Measurements from ENCODE around the gene ATP2B1.

DNA sequence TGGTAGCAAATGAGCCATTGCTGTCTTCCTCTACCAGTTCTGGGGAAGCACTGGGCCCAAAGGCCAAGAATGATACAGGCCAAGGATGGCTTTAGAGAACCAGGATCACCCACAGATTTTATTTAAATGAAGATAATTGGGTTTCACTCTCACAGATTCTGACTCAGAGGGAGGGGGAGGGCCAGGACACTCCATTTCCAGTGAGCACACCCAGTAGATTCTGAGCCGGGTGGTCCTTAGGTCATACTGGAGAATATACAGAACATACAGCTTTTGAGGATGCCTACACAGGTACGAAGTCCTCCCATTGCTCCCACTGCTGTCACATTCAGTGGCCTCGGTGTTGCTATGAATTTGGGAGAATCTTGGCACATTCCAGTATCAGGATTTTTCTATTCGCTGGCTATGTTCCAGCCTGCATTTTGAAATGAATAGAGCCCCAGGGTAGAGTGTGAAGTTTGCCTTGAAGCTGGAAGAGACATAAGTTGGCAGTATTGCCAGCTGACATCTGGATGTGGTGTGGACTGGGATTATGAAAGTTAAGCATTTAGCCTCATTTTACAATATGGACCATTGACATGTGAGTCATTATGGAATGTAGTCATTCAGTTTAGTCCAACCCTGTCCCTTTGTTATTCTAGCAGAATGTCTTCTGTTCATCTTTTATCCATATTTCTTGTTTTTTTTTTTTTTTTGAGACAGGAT, 137.0 kb downstream of the ATP2B1 start:
- TF ChIP-seq, protein P1, sequence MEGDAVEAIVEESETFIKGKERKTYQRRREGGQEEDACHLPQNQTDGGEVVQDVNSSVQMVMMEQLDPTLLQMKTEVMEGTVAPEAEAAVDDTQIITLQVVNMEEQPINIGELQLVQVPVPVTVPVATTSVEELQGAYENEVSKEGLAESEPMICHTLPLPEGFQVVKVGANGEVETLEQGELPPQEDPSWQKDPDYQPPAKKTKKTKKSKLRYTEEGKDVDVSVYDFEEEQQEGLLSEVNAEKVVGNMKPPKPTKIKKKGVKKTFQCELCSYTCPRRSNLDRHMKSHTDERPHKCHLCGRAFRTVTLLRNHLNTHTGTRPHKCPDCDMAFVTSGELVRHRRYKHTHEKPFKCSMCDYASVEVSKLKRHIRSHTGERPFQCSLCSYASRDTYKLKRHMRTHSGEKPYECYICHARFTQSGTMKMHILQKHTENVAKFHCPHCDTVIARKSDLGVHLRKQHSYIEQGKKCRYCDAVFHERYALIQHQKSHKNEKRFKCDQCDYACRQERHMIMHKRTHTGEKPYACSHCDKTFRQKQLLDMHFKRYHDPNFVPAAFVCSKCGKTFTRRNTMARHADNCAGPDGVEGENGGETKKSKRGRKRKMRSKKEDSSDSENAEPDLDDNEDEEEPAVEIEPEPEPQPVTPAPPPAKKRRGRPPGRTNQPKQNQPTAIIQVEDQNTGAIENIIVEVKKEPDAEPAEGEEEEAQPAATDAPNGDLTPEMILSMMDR (CRISPR knock-in tag; IDR thresholded peaks at IDR 0.05): no peak
- TF ChIP-seq ZNF180 (CRISPR knock-in tag; IDR thresholded peaks at IDR 0.05; ENCODE audit: borderline replicate concordance, low read depth) (no peak), CEBPG (CRISPR knock-in tag; IDR thresholded peaks at IDR 0.05) (no peak)
